ENCODE measurements around the gene TCF12. TPM values are rescaled to one million over a fixed set of nuclear protein-coding genes. Genes with fewer than 3 reads are reported as not detected.

TCF12 gene
- total and polyA plus RNA-seq, 8 donors, result 7.7 to 67.4 (median 27.3) TPM

GRCh38 chr15:57171426-57171825, 253.0 kb downstream of the TCF12 start:
- 95 to 100% methylated on average over 1 of the region's 1 CpG for WGBS, 2 donors
- FAIRE-seq, result no peak
- no peak for ATAC-seq
- Histone ChIP-seq H3K27ac (no peak overlapping the region), H3K36me3 (no peaks in the 10 kb centered on the region), H3K4me3 (no peak overlapping the region), H3K9me3 (no peaks in the 10 kb centered on the region), H3K4me1 (peaks cover 0 to 4% (median 0%) of the 10 kb centered on the region in 3 donors), H3K27me3 (no peaks in the 10 kb centered on the region)
- no peak for TF ChIP-seq CTCF (IDR thresholded peaks at IDR 0.05)
- intact Hi-C loops (cut with DNase I), result no loop called here
- DNase-seq, result no peak

GRCh38 chr15:57172925-57173324, 254.5 kb downstream of the TCF12 start:
- ATAC-seq, result no peak

GRCh38 chr15:57183041-57183440, 264.6 kb downstream of the TCF12 start:
- Histone ChIP-seq H3K4me1 (peaks cover 0 to 9% (median 5%) of the 10 kb centered on the region in 3 donors), H3K27ac (no peak overlapping the region), H3K9me3 (no peaks in the 10 kb centered on the region), H3K36me3 (no peaks in the 10 kb centered on the region), H3K4me3 (no peak overlapping the region), H3K27me3 (no peaks in the 10 kb centered on the region)
- WGBS, 2 donors, result 96 to 98% methylated on average over 1 of the region's 1 CpG
- no peak for TF ChIP-seq CTCF (IDR thresholded peaks at IDR 0.05)
- ATAC-seq (no peak), FAIRE-seq (no peak), DNase-seq (no peak)
- intact Hi-C loops (cut with DNase I), result no loop called here

More at GRCh38 chr15:57172925-57173324, 254.5 kb downstream of the TCF12 start:
- intact Hi-C loops (cut with DNase I), result no loop called here
- Histone ChIP-seq H3K4me1 (no peaks in the 10 kb centered on the region), H3K4me3 (no peak overlapping the region), H3K36me3 (no peaks in the 10 kb centered on the region), H3K27ac (no peak overlapping the region), H3K9me3 (no peaks in the 10 kb centered on the region), H3K27me3 (no peaks in the 10 kb centered on the region)
- FAIRE-seq, result no peak
- no peak for DNase-seq
- no peak for TF ChIP-seq CTCF (IDR thresholded peaks at IDR 0.05)
- 98% methylated on average over 3 of the region's 3 CpGs for WGBS, 2 donors

GRCh38 chr15:57183614-57184344, 265.3 kb downstream of the TCF12 start:
- DNase-seq, result no peak
- Histone ChIP-seq H3K9me3 (no peaks in the 10 kb centered on the region), H3K27me3 (no peaks in the 10 kb centered on the region), H3K36me3 (no peaks in the 10 kb centered on the region), H3K4me3 (no peak overlapping the region), H3K27ac (no peak overlapping the region), H3K4me1 (peaks cover 0 to 9% (median 5%) of the 10 kb centered on the region in 3 donors)
- WGBS, 2 donors, result 26 to 27% methylated on average over 5 of the region's 5 CpGs
- intact Hi-C loops (cut with DNase I), result no loop called here
- TF ChIP-seq CTCF (IDR thresholded peaks at IDR 0.05), result no peak
- FAIRE-seq, result no peak
- ATAC-seq, result peak in 3 of 4 donors; percentile 44 to 64 (median 54)

- no peak for ATAC-seq
- no peak overlapping the region for H3K4me3 ChIP-seq
- H3K36me3 ChIP-seq, result no peaks in the 10 kb centered on the region
- no peak for TF ChIP-seq CTCF (IDR thresholded peaks at IDR 0.05)
- no peak for DNase-seq
- H3K4me1 ChIP-seq, result peaks cover 0 to 9% (median 5%) of the 10 kb centered on the region in 3 donors
- H3K9me3 ChIP-seq, result no peaks in the 10 kb centered on the region
- intact Hi-C loops (cut with DNase I), result no loop called here
- no peak overlapping the region for H3K27ac ChIP-seq
- 83 to 91% methylated on average over 1 of the region's 1 CpG for WGBS, 2 donors
- H3K27me3 ChIP-seq, result no peaks in the 10 kb centered on the region
- no peak for FAIRE-seq
Observed at GRCh38 chr15:57184502-57184901, 266.1 kb downstream of the TCF12 start.

All from pancreas (tissue), 10 donors.